SHP77 treated with DMSO at 0.1 percent for 48 hours (cell line): ENCODE results near the gene UVSSA.

Source experiments
- DNase-seq: peaks from one replicate; lab custom pipeline; 2025; lab: John Stamatoyannopoulos, UW

Gene UVSSA

GRCh38 chr4:1346781-1347409 lies at the start of gene UVSSA:
UVSSA (plus strand) TSS chr4:1347208; CDS start chr4:1348092, 884 bp downstream.
- DNase-seq = peak; percentile 84

GRCh38 chr4:1297456-1298325 lies 49.3 kb upstream of the UVSSA start:
- DNase-seq = no peak

- no peak for DNase-seq
These were observed 48.5 kb upstream of the UVSSA start for GRCh38 chr4:1298461-1298860.

- no peak for DNase-seq
These were observed 47.6 kb upstream of the UVSSA start for GRCh38 chr4:1299301-1299860.

GRCh38 chr4:1300466-1301455 lies 46.2 kb upstream of the UVSSA start:
- no peak for DNase-seq

GRCh38 chr4:1302159-1302558 lies 44.8 kb upstream of the UVSSA start:
- DNase-seq = no peak

- no peak for DNase-seq
These were observed 41.7 kb upstream of the UVSSA start for GRCh38 chr4:1305261-1305711.

- no peak for DNase-seq
These were observed 41.1 kb upstream of the UVSSA start for GRCh38 chr4:1305781-1306455.

- no peak for DNase-seq
These were observed 38.9 kb upstream of the UVSSA start for GRCh38 chr4:1307951-1308735.

- no peak for DNase-seq
These were observed 37.6 kb upstream of the UVSSA start for GRCh38 chr4:1309261-1310010.

- no peak for DNase-seq
These were observed 36.8 kb upstream of the UVSSA start for GRCh38 chr4:1310031-1310795.

- no peak for DNase-seq
These were observed 36.0 kb upstream of the UVSSA start for GRCh38 chr4:1310796-1311631.

- DNase-seq = no peak
These were observed 34.0 kb upstream of the UVSSA start for GRCh38 chr4:1312821-1313640.

- DNase-seq = no peak
These were observed 31.7 kb upstream of the UVSSA start for GRCh38 chr4:1315306-1315705.

- no peak for DNase-seq
These were observed 31.0 kb upstream of the UVSSA start for GRCh38 chr4:1315836-1316536.

GRCh38 chr4:1316537-1317168 lies 30.4 kb upstream of the UVSSA start:
- DNase-seq = no peak
